GM12878 (cell line): ENCODE measurements around the gene IKBIP. TPM values are rescaled to one million over a fixed set of nuclear protein-coding genes. Genes with fewer than 3 reads are reported as not detected.

ENCODE experiments used
- ATF2 ChIP-seq: IDR thresholded peaks from 2 replicates; pipeline ENCODE4 v1.6.1; 2012; ENCODE audit warnings: low read length, inconsistent platforms
- CBX3 ChIP-seq: fragments of 200-600 bp; sonication (generic); IDR thresholded peaks from 2 replicates; pipeline ENCODE4 v1.6.1; 2016; ENCODE audit warnings: low read depth, borderline replicate concordance
- CHD2 ChIP-seq: IDR thresholded peaks from 2 replicates; pipeline ENCODE4 v1.6.1; 2011; ENCODE audit warnings: low read depth, low read length, improper control_type of control experiment, borderline replicate concordance
- CHD4 ChIP-seq: fragments of 200-600 bp; sonication (generic); IDR thresholded peaks from 2 replicates; pipeline ENCODE4 v1.6.1; 2016; ENCODE audit warnings: mild to moderate bottlenecking
- E4F1 ChIP-seq: fragments of 450-650 bp; IDR thresholded peaks from 2 replicates; pipeline ENCODE4 v1.6.1; 2018; ENCODE audit warnings: borderline replicate concordance, mild to moderate bottlenecking; ENCODE audit not compliant: partially characterized antibody
- HCFC1 ChIP-seq: fragments of 150-350 bp; IDR thresholded peaks from 2 replicates; pipeline ENCODE4 v1.6.1; 2014; ENCODE audit warnings: low read length
- HDGF ChIP-seq: fragments of 450-650 bp; IDR thresholded peaks from 2 replicates; pipeline ENCODE4 v1.6.1; 2016; ENCODE audit warnings: antibody characterized with exemption
- KAT2A ChIP-seq: conservative IDR thresholded peaks from 2 replicates; pipeline ENCODE4 v1.6.1; 2011; ENCODE audit warnings: low read depth, low read length; ENCODE audit not compliant: control insufficient read depth
- NFIC ChIP-seq: IDR thresholded peaks from 2 replicates; pipeline ENCODE4 v1.6.1; 2012; ENCODE audit warnings: low read depth, mild to moderate bottlenecking, inconsistent platforms, low read length, moderate library complexity
- PML ChIP-seq: IDR thresholded peaks from 2 replicates; pipeline ENCODE4 v1.6.1; 2012; ENCODE audit warnings: low read length, inconsistent platforms
- RAD21 ChIP-seq: IDR thresholded peaks from 2 replicates; pipeline ENCODE4 v1.6.1; 2011; ENCODE audit warnings: mild to moderate bottlenecking, low read depth, low read length, moderate library complexity; ENCODE audit not compliant: insufficient read depth
- RAD51 ChIP-seq: fragments of 450-650 bp; IDR thresholded peaks from 2 replicates; pipeline ENCODE4 v1.6.1; 2016; ENCODE audit warnings: moderate library complexity, mild to moderate bottlenecking, inconsistent platforms
- TBL1XR1 ChIP-seq: IDR thresholded peaks from 2 replicates; pipeline ENCODE4 v1.6.1; 2012; ENCODE audit warnings: low read depth, low read length, improper control_type of control experiment
- polyA plus RNA-seq, 11 experiments: library from polyadenylated mRNA; depleted of rRNA in 4 of 11; unstranded in 6 of 11; stranded (reverse) in 5 of 11; fragments of >200 nt; fragmentation: Nextera tagmentation in 4 of 11; fragmentation: Illumina TruSeq in 1 of 11; extraction: Ambion mirVana in 4 of 11; extraction: Trizol in 1 of 11; gene quantifications; 1 replicate in 1 of 11; 2 replicates in 10 of 11; pipeline versions ENCODE4 v1.2.1 to v1.2.3, GENCODE V29; 2011 to 2016; ENCODE audit warnings: inconsistent platforms in 2 of 11, missing spikeins in 2 of 11, low read depth in 1 of 11
- total RNA-seq, 4 experiments: library from RNA; depleted of rRNA in 3 of 4; stranded (reverse); fragments of >200 nt in 3 of 4; fragmentation: Illumina TruSeq in 1 of 4; extraction: Trizol in 1 of 4; gene quantifications; 2 replicates each; pipeline versions ENCODE4 v1.2.1 to v1.2.3, GENCODE V29; 2013 to 2021
- TF ChIP-seq, protein P1 (sequence below): fragments of 450-650 bp; IDR thresholded peaks from 2 replicates; pipeline ENCODE4 v1.6.1; 2017; ENCODE audit warnings: low read depth, mild to moderate bottlenecking, moderate library complexity
- TF ChIP-seq, protein P2 (sequence below): IDR thresholded peaks from 2 replicates; pipeline ENCODE4 v1.6.1; 2012; ENCODE audit warnings: mild to moderate bottlenecking, low read depth, low read length
- TF ChIP-seq, protein P3 (sequence below): fragments of 450-650 bp; IDR thresholded peaks from 2 replicates; pipeline ENCODE4 v1.6.1; 2017; ENCODE audit warnings: antibody characterized with exemption, mild to moderate bottlenecking, moderate library complexity

The IKBIP gene
- total and polyA plus RNA-seq, 10 of the 15 experiments (the other 5 are each of a cell fraction or from before 2014, with no cell fraction given), result 5.4 to 34.5 (median 18.4) TPM

DNA sequence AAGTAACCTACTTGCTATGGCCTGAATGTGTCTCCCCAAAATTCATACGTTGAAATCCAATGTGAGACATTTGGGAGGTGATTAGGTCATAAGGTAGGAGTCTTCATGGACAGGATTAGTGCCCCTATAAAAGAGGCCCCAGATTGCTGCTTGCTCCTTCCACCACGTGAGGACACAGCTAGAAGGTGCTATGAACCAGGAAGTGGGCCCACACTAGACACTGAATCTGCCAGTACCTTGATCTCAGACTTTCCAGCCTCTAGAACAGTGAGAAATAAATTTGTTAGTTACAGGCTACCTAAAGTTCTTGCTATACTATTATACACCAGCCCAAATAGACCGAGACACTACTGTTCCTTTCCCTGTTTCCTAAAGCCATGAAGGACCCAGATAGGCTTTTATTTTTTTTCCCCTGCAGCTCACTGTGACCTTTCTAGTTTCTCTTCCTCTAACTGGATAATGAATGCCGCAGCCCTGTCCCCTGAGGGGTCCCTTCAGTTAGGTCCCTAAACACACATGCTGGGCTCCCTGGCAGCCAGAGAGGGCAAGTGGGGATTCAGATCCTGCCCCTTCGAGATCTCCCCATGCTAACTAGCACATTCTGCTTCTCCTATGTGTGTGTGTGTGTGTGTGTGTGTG, 31.8 kb downstream of the IKBIP start (continued):
- TF ChIP-seq PML (no peak), CHD2 (no peak), CHD4 (no peak), RAD51 (peak; percentile 87), E4F1 (peak; percentile 65), TBL1XR1 (no peak), HCFC1 (no peak), HDGF (peak; percentile 94), KAT2A (no peak), NFIC (no peak), CBX3 (no peak), ATF2 (no peak), RAD21 (no peak)
- TF ChIP-seq, protein P1, sequence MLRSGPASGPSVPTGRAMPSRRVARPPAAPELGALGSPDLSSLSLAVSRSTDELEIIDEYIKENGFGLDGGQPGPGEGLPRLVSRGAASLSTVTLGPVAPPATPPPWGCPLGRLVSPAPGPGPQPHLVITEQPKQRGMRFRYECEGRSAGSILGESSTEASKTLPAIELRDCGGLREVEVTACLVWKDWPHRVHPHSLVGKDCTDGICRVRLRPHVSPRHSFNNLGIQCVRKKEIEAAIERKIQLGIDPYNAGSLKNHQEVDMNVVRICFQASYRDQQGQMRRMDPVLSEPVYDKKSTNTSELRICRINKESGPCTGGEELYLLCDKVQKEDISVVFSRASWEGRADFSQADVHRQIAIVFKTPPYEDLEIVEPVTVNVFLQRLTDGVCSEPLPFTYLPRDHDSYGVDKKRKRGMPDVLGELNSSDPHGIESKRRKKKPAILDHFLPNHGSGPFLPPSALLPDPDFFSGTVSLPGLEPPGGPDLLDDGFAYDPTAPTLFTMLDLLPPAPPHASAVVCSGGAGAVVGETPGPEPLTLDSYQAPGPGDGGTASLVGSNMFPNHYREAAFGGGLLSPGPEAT, result peak; percentile 77; the same call in 1 of the 2 replicates
- TF ChIP-seq, protein P2, sequence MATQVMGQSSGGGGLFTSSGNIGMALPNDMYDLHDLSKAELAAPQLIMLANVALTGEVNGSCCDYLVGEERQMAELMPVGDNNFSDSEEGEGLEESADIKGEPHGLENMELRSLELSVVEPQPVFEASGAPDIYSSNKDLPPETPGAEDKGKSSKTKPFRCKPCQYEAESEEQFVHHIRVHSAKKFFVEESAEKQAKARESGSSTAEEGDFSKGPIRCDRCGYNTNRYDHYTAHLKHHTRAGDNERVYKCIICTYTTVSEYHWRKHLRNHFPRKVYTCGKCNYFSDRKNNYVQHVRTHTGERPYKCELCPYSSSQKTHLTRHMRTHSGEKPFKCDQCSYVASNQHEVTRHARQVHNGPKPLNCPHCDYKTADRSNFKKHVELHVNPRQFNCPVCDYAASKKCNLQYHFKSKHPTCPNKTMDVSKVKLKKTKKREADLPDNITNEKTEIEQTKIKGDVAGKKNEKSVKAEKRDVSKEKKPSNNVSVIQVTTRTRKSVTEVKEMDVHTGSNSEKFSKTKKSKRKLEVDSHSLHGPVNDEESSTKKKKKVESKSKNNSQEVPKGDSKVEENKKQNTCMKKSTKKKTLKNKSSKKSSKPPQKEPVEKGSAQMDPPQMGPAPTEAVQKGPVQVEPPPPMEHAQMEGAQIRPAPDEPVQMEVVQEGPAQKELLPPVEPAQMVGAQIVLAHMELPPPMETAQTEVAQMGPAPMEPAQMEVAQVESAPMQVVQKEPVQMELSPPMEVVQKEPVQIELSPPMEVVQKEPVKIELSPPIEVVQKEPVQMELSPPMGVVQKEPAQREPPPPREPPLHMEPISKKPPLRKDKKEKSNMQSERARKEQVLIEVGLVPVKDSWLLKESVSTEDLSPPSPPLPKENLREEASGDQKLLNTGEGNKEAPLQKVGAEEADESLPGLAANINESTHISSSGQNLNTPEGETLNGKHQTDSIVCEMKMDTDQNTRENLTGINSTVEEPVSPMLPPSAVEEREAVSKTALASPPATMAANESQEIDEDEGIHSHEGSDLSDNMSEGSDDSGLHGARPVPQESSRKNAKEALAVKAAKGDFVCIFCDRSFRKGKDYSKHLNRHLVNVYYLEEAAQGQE, result no peak
- TF ChIP-seq, protein P3, sequence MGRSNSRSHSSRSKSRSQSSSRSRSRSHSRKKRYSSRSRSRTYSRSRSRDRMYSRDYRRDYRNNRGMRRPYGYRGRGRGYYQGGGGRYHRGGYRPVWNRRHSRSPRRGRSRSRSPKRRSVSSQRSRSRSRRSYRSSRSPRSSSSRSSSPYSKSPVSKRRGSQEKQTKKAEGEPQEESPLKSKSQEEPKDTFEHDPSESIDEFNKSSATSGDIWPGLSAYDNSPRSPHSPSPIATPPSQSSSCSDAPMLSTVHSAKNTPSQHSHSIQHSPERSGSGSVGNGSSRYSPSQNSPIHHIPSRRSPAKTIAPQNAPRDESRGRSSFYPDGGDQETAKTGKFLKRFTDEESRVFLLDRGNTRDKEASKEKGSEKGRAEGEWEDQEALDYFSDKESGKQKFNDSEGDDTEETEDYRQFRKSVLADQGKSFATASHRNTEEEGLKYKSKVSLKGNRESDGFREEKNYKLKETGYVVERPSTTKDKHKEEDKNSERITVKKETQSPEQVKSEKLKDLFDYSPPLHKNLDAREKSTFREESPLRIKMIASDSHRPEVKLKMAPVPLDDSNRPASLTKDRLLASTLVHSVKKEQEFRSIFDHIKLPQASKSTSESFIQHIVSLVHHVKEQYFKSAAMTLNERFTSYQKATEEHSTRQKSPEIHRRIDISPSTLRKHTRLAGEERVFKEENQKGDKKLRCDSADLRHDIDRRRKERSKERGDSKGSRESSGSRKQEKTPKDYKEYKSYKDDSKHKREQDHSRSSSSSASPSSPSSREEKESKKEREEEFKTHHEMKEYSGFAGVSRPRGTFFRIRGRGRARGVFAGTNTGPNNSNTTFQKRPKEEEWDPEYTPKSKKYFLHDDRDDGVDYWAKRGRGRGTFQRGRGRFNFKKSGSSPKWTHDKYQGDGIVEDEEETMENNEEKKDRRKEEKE, result no peak
